Astrocyte of the spinal cord (primary cell): Measurements from ENCODE around the gene OR52N4.
"Not testable (repeated sequence)": the region's sequence is repeated elsewhere in the genome, so short reads cannot be mapped to it uniquely, and the experiment has no call there.

Experiments used
- DNase-seq: peaks from one replicate; pipeline ENCODE4 v3.0.0; 2011; ENCODE audit warnings: low read depth, low spot score
- H3K4me3 ChIP-seq: 2 replicates; pipeline ENCODE4 v1.5.1; 2011; ENCODE audit warnings: low read depth, mild to moderate bottlenecking, low read length, moderate library complexity
- CTCF ChIP-seq: IDR thresholded peaks from 2 replicates; pipeline ENCODE4 v1.5.1; 2012; ENCODE audit warnings: low read depth, mild to moderate bottlenecking, low read length, inconsistent platforms
- in situ Hi-C: cut with HindIII; loops from 2 replicates; pipeline ENCODE4 v1.10.0; 2017; ENCODE audit warnings: low sequenced_read_pairs

Gene OR52N4

GRCh38 chr11:5753943-5754342 is at the start of gene OR52N4:
TSS of gene OR52N4 (plus strand) at chr11:5754243. CDS start at chr11:5754741, 498 bp downstream.
- in situ Hi-C loops = no loop called here
- DNase-seq = no peak
- H3K4me3 ChIP-seq = no peak within 1 kb of the TSS
- no peak for TF ChIP-seq CTCF

- TF ChIP-seq CTCF = no peak
- in situ Hi-C loops = no loop called here
- peak; percentile 10 for DNase-seq
- no peak overlapping the region for H3K4me3 ChIP-seq
Observed at GRCh38 chr11:5705688-5706087, 48.4 kb upstream of the OR52N4 start.

GRCh38 chr11:5712507-5712906 is 41.5 kb upstream of the OR52N4 start:
- no peak overlapping the region for H3K4me3 ChIP-seq
- peak; percentile 45 for TF ChIP-seq CTCF
- DNase-seq = peak; percentile 22
- in situ Hi-C loops = no loop called here

- DNase-seq = peak; percentile 11
- no peak for TF ChIP-seq CTCF
- H3K4me3 ChIP-seq = no peak overlapping the region
- in situ Hi-C loops = no loop called here
Observed at GRCh38 chr11:5713695-5714094, 40.3 kb upstream of the OR52N4 start.

GRCh38 chr11:5716518-5716917 is 37.5 kb upstream of the OR52N4 start:
- in situ Hi-C loops, DNase-seq, H3K4me3 ChIP-seq: not testable (repeated sequence)

- peak; percentile 18 for DNase-seq
- TF ChIP-seq CTCF = no peak
- in situ Hi-C loops = no loop called here
- no peak overlapping the region for H3K4me3 ChIP-seq
Observed at GRCh38 chr11:5719703-5720495, 34.1 kb upstream of the OR52N4 start.

GRCh38 chr11:5722622-5723021 is 31.4 kb upstream of the OR52N4 start:
- in situ Hi-C loops = no loop called here
- DNase-seq = no peak
- TF ChIP-seq CTCF = no peak
- no peak overlapping the region for H3K4me3 ChIP-seq
